Measurements from ENCODE around the gene IGSF8.
"Not testable (repeated sequence)": the region's sequence is repeated elsewhere in the genome, so short reads cannot be mapped to it uniquely, and the experiment has no call there.

Gene IGSF8

DNA sequence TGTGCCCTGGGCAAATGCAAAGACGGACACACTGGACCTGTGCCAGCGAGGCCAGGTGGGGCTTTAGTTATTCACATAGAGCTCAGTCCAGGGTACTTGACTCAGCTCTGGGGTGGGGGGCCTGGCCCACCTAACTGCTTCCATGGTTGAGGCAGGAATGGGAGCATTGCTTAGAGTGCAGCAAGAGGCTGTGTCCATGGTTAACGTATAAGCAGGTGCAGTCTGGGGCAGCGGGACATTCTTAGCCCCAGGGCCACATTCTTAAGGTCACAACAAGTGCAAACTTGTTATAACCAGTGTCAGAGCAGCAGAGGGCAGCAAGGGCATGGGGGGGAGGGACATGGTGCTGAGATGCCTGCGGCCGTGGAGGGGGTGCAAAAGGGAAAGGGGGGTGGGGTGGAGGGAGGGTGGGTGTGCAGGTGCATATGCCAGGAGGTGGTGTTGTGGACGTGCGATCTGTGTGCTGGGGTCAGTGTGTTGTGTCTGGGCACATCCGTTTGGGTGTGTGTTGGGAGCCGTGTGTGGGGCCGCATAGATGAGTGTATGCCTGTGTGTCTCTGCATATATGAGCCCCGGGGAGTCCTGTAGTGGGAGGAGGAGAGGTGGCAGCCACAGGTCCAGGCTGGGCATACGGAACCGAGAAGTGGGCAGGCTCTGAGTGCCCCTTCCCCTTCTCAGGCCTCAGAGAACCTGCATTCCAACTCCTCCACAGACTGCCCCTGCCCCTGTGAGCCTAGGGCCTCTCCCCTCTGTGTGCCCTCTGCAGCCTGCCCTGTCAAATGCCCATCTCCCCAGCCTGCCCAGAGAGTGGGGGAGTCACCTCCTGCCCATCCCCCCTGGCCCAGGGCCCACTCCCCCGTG lies 36.8 kb downstream of the IGSF8 start:
- DNase-seq (ENCODE audit: extremely low read depth, low read depth): no peak
- H3K4me3 ChIP-seq (replicated peaks; ENCODE audit: low read depth, low read length): no peak overlapping the region
- TF ChIP-seq, protein P1, sequence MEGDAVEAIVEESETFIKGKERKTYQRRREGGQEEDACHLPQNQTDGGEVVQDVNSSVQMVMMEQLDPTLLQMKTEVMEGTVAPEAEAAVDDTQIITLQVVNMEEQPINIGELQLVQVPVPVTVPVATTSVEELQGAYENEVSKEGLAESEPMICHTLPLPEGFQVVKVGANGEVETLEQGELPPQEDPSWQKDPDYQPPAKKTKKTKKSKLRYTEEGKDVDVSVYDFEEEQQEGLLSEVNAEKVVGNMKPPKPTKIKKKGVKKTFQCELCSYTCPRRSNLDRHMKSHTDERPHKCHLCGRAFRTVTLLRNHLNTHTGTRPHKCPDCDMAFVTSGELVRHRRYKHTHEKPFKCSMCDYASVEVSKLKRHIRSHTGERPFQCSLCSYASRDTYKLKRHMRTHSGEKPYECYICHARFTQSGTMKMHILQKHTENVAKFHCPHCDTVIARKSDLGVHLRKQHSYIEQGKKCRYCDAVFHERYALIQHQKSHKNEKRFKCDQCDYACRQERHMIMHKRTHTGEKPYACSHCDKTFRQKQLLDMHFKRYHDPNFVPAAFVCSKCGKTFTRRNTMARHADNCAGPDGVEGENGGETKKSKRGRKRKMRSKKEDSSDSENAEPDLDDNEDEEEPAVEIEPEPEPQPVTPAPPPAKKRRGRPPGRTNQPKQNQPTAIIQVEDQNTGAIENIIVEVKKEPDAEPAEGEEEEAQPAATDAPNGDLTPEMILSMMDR (IDR thresholded peaks at IDR 0.05; ENCODE audit: low read depth, low read length, missing control alignments): no peak

DNA sequence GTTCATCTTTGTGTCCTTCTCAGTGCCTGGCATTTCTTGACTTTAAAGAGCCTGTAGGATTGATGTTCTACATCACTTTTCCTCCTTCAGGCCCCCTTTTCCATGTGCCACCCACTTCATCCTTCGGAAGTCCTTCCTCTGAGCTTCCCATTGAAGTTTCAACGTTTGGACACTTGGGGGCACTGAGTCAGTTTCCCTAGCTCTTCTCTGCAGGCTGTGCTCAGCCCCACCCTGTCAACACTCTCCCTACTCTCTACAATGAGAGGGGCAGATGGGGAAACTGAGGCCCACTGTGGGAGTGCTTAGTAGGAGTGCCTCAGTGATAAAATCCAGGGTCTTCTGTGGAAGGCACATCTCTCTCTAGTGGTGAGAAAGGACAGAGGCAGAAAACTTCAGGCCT lies 40.3 kb downstream of the IGSF8 start:
- DNase-seq (ENCODE audit: extremely low read depth, low read depth): no peak
- TF ChIP-seq, protein P1 (IDR thresholded peaks at IDR 0.05; ENCODE audit: low read depth, low read length, missing control alignments): peak; percentile 18
- no peak overlapping the region for H3K4me3 ChIP-seq (replicated peaks; ENCODE audit: low read depth, low read length)

DNA sequence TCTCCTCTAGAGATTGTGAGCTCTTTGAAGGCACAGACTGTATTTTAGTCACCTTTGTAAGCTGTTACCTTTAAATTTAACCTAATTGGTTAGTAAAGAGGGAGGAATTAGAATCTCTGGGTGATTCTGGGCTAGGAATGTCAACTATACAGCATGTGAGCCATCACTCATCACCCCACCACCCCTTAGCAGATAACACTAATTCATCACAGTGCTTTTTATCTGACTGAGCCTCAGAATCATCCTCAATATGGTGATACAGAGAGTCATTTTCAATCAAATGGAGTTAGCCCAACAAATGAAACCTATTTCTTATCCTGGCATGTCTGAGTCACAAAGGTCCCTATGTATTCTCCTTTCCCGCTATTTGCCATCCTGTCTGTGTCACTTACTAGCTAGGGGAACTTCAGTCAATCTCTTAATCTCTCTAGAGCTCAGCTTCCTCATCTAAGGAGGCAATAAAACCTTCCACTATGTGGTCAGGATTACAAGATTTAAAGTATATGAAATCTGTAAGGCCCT lies 41.7 kb downstream of the IGSF8 start:
- H3K4me3 ChIP-seq (replicated peaks; ENCODE audit: low read depth, low read length): no peak overlapping the region
- DNase-seq (ENCODE audit: extremely low read depth, low read depth): no peak
- TF ChIP-seq, protein P1 (IDR thresholded peaks at IDR 0.05; ENCODE audit: low read depth, low read length, missing control alignments): no peak

DNA sequence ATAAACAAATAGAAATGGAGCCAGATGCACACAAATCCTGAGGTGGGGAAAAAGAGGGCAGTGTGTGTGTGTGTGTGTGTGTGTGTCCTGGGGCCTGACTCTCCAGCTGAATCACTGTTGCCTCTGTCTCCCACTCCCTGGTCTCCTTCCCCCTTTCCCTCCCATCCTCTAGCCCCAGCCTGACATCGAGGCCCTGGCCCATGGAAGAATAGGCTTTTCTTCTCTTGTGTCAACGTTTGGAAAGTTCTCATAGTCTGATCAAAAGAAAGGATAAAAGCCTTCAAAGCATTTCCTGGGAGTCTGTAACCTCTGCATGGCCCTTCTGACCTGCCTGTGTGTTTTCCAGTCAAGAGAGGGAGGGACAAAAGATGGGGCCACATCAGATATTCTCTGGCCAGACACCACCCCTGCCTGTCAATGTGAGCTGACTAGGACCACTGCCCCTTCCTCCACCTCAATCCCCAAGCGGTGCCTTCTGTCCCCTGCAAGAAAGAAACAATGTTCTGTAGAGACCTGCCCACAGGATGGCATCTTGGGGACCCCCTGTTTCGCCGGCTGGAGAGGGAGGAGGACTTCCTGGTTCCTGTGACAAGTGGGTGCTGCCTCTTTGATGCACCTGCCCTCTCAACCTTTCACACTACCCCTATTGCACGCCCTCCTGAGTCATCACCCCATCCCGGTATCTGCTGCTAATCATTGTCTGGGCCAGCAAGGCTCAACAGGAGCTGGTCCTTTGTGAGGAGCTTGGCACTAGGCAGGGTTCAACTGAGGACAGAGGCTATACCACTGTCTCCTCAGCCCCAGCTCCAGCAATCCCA lies 44.7 kb downstream of the IGSF8 start:
- DNase-seq (ENCODE audit: extremely low read depth, low read depth): no peak
- TF ChIP-seq, protein P1 (IDR thresholded peaks at IDR 0.05; ENCODE audit: low read depth, low read length, missing control alignments): no peak

DNA sequence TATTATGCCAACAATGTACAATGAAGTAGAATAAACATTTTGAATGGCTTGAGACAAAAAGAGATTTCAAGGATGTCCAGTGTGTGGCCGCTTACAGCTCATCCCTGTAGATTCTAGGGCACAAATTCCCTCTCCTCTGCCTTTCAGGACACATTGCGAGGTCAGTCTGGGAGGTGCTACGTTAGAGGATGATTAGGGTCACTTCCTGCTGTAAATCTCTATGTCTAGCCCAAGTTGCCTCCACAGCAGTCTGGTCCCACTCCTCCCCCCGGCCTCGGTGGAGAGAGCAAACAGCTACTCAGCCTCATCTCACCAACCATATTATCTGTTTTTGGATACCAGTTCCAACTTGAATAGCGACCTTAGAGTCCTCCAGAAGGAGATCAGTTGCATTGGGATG lies 45.5 kb downstream of the IGSF8 start:
- TF ChIP-seq, protein P1 (IDR thresholded peaks at IDR 0.05; ENCODE audit: low read depth, low read length, missing control alignments): no peak
- H3K4me3 ChIP-seq (replicated peaks; ENCODE audit: low read depth, low read length): no peak overlapping the region
- no peak for DNase-seq (ENCODE audit: extremely low read depth, low read depth)

More for the DNA sequence above, 44.7 kb downstream of the IGSF8 start:
- H3K4me3 ChIP-seq (replicated peaks; ENCODE audit: low read depth, low read length): no peak overlapping the region

DNA sequence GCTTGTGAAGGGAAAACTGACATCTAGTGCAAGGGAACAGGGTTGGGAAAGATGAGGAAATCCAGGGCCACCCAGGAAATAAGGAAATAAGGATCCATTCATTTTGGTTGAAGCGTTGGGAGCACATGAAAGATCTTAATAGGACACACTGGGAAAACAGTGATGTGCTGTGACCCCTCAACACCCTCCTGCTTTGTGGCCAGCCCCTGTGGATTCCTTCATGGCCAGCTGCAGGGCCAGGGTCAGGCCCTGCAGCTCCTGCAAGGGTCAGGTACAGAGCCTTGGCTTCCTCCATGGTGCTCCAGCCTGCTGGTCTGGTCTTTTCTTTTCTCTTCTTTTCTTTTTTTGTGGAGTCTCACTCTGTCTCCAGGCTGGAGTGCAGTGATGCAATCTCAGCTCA lies 47.8 kb downstream of the IGSF8 start:
- TF ChIP-seq, protein P1 (IDR thresholded peaks at IDR 0.05; ENCODE audit: low read depth, low read length, missing control alignments): no peak
- DNase-seq (ENCODE audit: extremely low read depth, low read depth): no peak
- no peak overlapping the region for H3K4me3 ChIP-seq (replicated peaks; ENCODE audit: low read depth, low read length)

DNA sequence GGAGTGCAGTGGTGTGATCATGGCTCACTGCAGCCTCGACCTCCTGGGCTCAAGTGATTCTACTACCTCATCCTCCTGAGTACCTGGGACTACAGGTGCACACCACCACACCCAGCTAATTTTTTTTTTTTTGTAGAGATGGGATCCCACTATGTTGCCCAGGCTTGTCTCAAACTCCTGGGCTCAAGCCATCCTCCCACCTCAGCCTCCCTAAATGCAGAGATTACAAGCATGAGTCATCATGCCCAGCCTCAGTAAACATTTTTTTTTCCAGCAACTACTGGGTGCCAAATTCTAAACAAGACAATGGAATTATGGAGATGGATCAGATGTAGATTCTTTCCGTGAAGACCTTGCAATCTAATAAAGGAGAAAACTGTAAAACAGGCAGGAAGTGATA lies 48.2 kb downstream of the IGSF8 start:
- not testable (repeated sequence) for H3K4me3 ChIP-seq (replicated peaks; ENCODE audit: low read depth, low read length); DNase-seq (ENCODE audit: extremely low read depth, low read depth)

Measured in HFF-Myc (cell line).